Cerebellar cortex (tissue), 1 donor: ENCODE results near the gene BMPR1A.
A peak's percentile ranks its signal among the peaks of the same experiment; 100 is the strongest.

Source experiments
- DNase-seq: peaks from one replicate; pipeline ENCODE4 v3.0.0-alpha.2; 2015; ENCODE audit warnings: low spot score

BMPR1A gene

GRCh38 chr10:86956848-86957448, 200.5 kb downstream of the BMPR1A start:
- no peak for DNase-seq

- DNase-seq = no peak
These were observed 201.2 kb downstream of the BMPR1A start, which contains the start of gene MMRN2 for GRCh38 chr10:86957471-86958115. Gene MMRN2, minus strand, starts transcription at chr10:86957615. Its CDS starts 74 bp downstream, at chr10:86957541.

- no peak for DNase-seq
These were observed 201.9 kb downstream of the BMPR1A start, which contains the start of gene SNCG for GRCh38 chr10:86958116-86958900. Gene SNCG, plus strand, starts transcription at chr10:86958599. Its CDS starts 99 bp downstream, at chr10:86958698.

GRCh38 chr10:86958901-86959736, 202.7 kb downstream of the BMPR1A start:
- no peak for DNase-seq

GRCh38 chr10:86959737-86960002, 203.3 kb downstream of the BMPR1A start:
- DNase-seq = no peak

GRCh38 chr10:86960003-86960862, 203.8 kb downstream of the BMPR1A start:
- peak; percentile 66 for DNase-seq

- no peak for DNase-seq
These were observed 204.5 kb downstream of the BMPR1A start for GRCh38 chr10:86960863-86961434.

- DNase-seq = no peak
These were observed 205.2 kb downstream of the BMPR1A start for GRCh38 chr10:86961481-86962091.

- DNase-seq = no peak
These were observed 205.9 kb downstream of the BMPR1A start for GRCh38 chr10:86962136-86962980.

GRCh38 chr10:86962981-86963310, 206.5 kb downstream of the BMPR1A start:
- DNase-seq = no peak

GRCh38 chr10:86963341-86963919, 207.0 kb downstream of the BMPR1A start:
- DNase-seq = no peak

GRCh38 chr10:86964061-86964846, 207.8 kb downstream of the BMPR1A start:
- DNase-seq = no peak

- DNase-seq = no peak
These were observed 208.4 kb downstream of the BMPR1A start for GRCh38 chr10:86964847-86965190.

GRCh38 chr10:86965986-86966654, 209.7 kb downstream of the BMPR1A start:
- DNase-seq = no peak

- no peak for DNase-seq
These were observed 211.1 kb downstream of the BMPR1A start for GRCh38 chr10:86967481-86967941.

GRCh38 chr10:86968271-86968993, 212.0 kb downstream of the BMPR1A start, which contains the start of gene ADIRF:
Gene ADIRF, plus strand, starts transcription at chr10:86968482. Its CDS starts 63 bp downstream, at chr10:86968545.
- DNase-seq = no peak

- DNase-seq = no peak
These were observed 212.6 kb downstream of the BMPR1A start for GRCh38 chr10:86968994-86969355.
